ENCODE data around the gene CSTF3. TPM values are rescaled to one million over a fixed set of nuclear protein-coding genes. Genes with fewer than 3 reads are reported as not detected.

Gene CSTF3
- total RNA-seq, 1 donor from 2014 or later = 47.5 TPM

DNA sequence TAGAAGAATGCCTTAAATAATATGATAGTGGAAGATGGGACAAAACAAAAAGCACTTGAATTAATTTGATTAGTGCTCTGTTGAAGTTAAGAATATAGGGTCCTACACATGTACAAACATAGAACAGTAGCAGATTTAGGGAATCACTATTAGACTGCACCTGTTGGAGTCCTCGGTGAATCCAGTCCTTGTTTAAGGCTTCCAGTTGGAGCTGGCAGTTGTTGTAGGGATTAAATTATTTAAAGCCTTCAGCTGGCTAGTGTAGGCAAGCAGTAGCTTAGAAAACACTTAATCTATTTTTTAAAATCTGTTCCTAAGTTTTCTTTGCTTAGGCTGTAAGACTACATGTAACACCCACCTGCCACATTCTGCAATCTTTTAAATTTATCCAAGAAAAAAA lies 24.5 kb upstream of the CSTF3 start:
- H3K4me2 ChIP-seq (ENCODE audit: low read length) = no peak overlapping the region
- no peak for FAIRE-seq
- H3K4me1 ChIP-seq (ENCODE audit: insufficient read depth, low read length) = no peaks in the 10 kb centered on the region
- H3K9me3 ChIP-seq (ENCODE audit: insufficient read depth, low read depth, low read length) = no peaks in the 10 kb centered on the region
- Mint-ChIP-seq H3K9me3 (ENCODE audit: unreplicated experiment) (no peaks in the 10 kb centered on the region), H3K4me1 (ENCODE audit: low read depth, unreplicated experiment) (no peaks in the 10 kb centered on the region), H3K36me3 (ENCODE audit: low read depth, unreplicated experiment) (peaks cover under 1% of the 10 kb centered on the region), H3K4me3 (ENCODE audit: unreplicated experiment) (no peak overlapping the region), H3K27me3 (ENCODE audit: low read depth, unreplicated experiment) (no peaks in the 10 kb centered on the region), H3K27ac (ENCODE audit: unreplicated experiment) (no peak overlapping the region)
- H3K9ac ChIP-seq (ENCODE audit: low read length) = no peak overlapping the region
- no peak overlapping the region for H3K27ac ChIP-seq (ENCODE audit: low read depth, low read length)
- no peak overlapping the region for H3K4me3 ChIP-seq (ENCODE audit: insufficient read depth, low read depth, low read length)
- H3K79me2 ChIP-seq (ENCODE audit: insufficient read depth, low read length) = no peaks in the 10 kb centered on the region
- no peaks in the 10 kb centered on the region for H3K27me3 ChIP-seq (ENCODE audit: insufficient read depth, low read length)
- TF ChIP-seq, protein P1, sequence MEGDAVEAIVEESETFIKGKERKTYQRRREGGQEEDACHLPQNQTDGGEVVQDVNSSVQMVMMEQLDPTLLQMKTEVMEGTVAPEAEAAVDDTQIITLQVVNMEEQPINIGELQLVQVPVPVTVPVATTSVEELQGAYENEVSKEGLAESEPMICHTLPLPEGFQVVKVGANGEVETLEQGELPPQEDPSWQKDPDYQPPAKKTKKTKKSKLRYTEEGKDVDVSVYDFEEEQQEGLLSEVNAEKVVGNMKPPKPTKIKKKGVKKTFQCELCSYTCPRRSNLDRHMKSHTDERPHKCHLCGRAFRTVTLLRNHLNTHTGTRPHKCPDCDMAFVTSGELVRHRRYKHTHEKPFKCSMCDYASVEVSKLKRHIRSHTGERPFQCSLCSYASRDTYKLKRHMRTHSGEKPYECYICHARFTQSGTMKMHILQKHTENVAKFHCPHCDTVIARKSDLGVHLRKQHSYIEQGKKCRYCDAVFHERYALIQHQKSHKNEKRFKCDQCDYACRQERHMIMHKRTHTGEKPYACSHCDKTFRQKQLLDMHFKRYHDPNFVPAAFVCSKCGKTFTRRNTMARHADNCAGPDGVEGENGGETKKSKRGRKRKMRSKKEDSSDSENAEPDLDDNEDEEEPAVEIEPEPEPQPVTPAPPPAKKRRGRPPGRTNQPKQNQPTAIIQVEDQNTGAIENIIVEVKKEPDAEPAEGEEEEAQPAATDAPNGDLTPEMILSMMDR (IDR thresholded peaks at IDR 0.05; ENCODE audit: insufficient read depth, low read depth, low read length) = no peak
- no peak for TF ChIP-seq EZH2 (IDR thresholded peaks at IDR 0.05; ENCODE audit: insufficient read depth, low read length)
- DNase-seq (ENCODE audit: low read depth) = no peak
- no peaks in the 10 kb centered on the region for H3K36me3 ChIP-seq (ENCODE audit: insufficient read depth, low read length)
- no peaks in the 10 kb centered on the region for H4K20me1 ChIP-seq (ENCODE audit: insufficient read depth, low read length)
- H2AFZ ChIP-seq (ENCODE audit: low read depth, low read length) = no peak overlapping the region

DNA sequence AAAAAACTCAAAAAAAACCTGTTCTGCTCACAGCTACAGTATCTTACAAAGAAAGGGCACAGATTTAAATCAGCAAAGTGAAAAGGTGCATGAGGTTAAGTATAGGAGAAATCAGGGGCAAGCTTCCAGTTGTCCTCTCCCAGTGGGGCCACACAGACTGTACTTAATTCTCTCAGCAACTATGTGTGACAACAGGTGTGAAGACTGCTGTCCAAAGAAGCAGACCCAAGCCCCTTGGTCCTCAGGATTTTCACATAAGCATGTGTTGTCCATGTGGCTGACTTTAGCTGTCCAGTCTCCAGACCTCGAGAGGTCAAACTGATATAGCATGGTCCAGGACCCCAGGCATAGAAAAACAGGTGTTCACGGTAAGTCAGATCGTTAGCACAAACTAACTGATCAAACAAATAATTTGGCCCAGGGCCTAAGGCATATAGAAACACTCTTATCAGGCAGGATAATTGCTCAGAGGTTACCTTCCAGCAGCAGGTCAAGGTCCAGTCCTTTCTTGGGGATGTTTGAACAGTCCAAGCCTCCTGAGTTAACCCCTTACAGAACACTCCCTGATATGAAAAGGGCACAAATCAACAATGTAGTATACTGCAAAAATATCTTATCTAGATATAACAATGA lies 21.1 kb upstream of the CSTF3 start:
- Mint-ChIP-seq H3K27me3 (ENCODE audit: low read depth, unreplicated experiment) (no peaks in the 10 kb centered on the region), H3K27ac (ENCODE audit: unreplicated experiment) (no peak overlapping the region), H3K4me1 (ENCODE audit: low read depth, unreplicated experiment) (no peaks in the 10 kb centered on the region), H3K4me3 (ENCODE audit: unreplicated experiment) (no peak overlapping the region), H3K36me3 (ENCODE audit: low read depth, unreplicated experiment) (peaks cover 2% of the 10 kb centered on the region), H3K9me3 (ENCODE audit: unreplicated experiment) (no peaks in the 10 kb centered on the region)
- no peaks in the 10 kb centered on the region for H3K4me1 ChIP-seq (ENCODE audit: insufficient read depth, low read length)
- no peaks in the 10 kb centered on the region for H3K9me3 ChIP-seq (ENCODE audit: insufficient read depth, low read depth, low read length)
- no peak for FAIRE-seq
- no peak overlapping the region for H3K4me3 ChIP-seq (ENCODE audit: insufficient read depth, low read depth, low read length)
- no peak overlapping the region for H3K27ac ChIP-seq (ENCODE audit: low read depth, low read length)
- H2AFZ ChIP-seq (ENCODE audit: low read depth, low read length) = no peak overlapping the region
- DNase-seq (ENCODE audit: low read depth) = no peak
- H3K27me3 ChIP-seq (ENCODE audit: insufficient read depth, low read length) = no peaks in the 10 kb centered on the region
- H3K4me2 ChIP-seq (ENCODE audit: low read length) = no peak overlapping the region
- TF ChIP-seq EZH2 (IDR thresholded peaks at IDR 0.05; ENCODE audit: insufficient read depth, low read length) = no peak
- TF ChIP-seq, protein P1 (IDR thresholded peaks at IDR 0.05; ENCODE audit: insufficient read depth, low read depth, low read length) = no peak
- no peaks in the 10 kb centered on the region for H3K36me3 ChIP-seq (ENCODE audit: insufficient read depth, low read length)
- H3K9ac ChIP-seq (ENCODE audit: low read length) = no peak overlapping the region
- H3K79me2 ChIP-seq (ENCODE audit: insufficient read depth, low read length) = no peaks in the 10 kb centered on the region
- no peaks in the 10 kb centered on the region for H4K20me1 ChIP-seq (ENCODE audit: insufficient read depth, low read length)

DNA sequence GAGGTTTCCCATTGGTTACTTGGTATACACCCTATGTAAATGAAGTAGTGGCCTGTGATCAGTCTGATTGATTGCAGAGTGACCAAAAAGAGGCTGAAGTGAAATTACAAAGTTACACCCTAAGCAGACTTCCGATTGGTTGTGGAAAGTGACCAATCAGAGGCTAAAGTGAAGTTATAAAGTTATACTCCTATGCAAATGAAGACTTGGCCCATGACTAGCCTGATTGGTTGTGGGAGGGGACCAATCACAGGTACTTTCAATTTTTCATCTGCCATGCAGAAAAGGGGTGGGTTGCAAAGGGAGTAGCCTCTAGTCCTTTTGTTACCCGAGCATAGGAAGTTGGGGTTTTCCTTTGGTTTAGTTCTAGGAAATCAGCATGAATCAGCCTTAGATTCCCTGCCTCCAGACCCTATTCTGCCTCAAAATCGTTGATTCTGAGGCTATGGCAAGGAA lies 18.1 kb upstream of the CSTF3 start:
- Histone ChIP-seq H2AFZ (ENCODE audit: low read depth, low read length) (no peak overlapping the region), H3K4me2 (ENCODE audit: low read length) (no peak overlapping the region), H3K27me3 (ENCODE audit: insufficient read depth, low read length) (no peaks in the 10 kb centered on the region), H3K4me1 (ENCODE audit: insufficient read depth, low read length) (no peaks in the 10 kb centered on the region), H3K9ac (ENCODE audit: low read length) (no peak overlapping the region), H3K4me3 (ENCODE audit: insufficient read depth, low read depth, low read length) (no peak overlapping the region), H4K20me1 (ENCODE audit: insufficient read depth, low read length) (no peaks in the 10 kb centered on the region), H3K79me2 (ENCODE audit: insufficient read depth, low read length) (no peaks in the 10 kb centered on the region), H3K9me3 (ENCODE audit: insufficient read depth, low read depth, low read length) (no peaks in the 10 kb centered on the region), H3K36me3 (ENCODE audit: insufficient read depth, low read length) (no peaks in the 10 kb centered on the region), H3K27ac (ENCODE audit: low read depth, low read length) (no peak overlapping the region)
- no peak overlapping the region for H3K27ac Mint-ChIP-seq (ENCODE audit: unreplicated experiment)
- no peaks in the 10 kb centered on the region for H3K9me3 Mint-ChIP-seq (ENCODE audit: unreplicated experiment)
- H3K4me3 Mint-ChIP-seq (ENCODE audit: unreplicated experiment) = no peak overlapping the region
- H3K4me1 Mint-ChIP-seq (ENCODE audit: low read depth, unreplicated experiment) = no peaks in the 10 kb centered on the region
- TF ChIP-seq EZH2 (IDR thresholded peaks at IDR 0.05; ENCODE audit: insufficient read depth, low read length) = no peak
- TF ChIP-seq, protein P1 (IDR thresholded peaks at IDR 0.05; ENCODE audit: insufficient read depth, low read depth, low read length) = no peak
- no peak for FAIRE-seq
- peaks cover 2% of the 10 kb centered on the region for H3K36me3 Mint-ChIP-seq (ENCODE audit: low read depth, unreplicated experiment)
- DNase-seq (ENCODE audit: low read depth) = no peak
- H3K27me3 Mint-ChIP-seq (ENCODE audit: low read depth, unreplicated experiment) = no peaks in the 10 kb centered on the region
